NCI-H526 (cell line): ENCODE measurements around the gene DOCK1.
"Not testable (repeated sequence)": the region's sequence is repeated elsewhere in the genome, so short reads cannot be mapped to it uniquely, and the experiment has no call there.

ENCODE experiments used
- DNase-seq, 2 experiments: peaks; one replicate each; lab custom pipeline; 2025; lab: John Stamatoyannopoulos, UW

DOCK1 gene

DNA sequence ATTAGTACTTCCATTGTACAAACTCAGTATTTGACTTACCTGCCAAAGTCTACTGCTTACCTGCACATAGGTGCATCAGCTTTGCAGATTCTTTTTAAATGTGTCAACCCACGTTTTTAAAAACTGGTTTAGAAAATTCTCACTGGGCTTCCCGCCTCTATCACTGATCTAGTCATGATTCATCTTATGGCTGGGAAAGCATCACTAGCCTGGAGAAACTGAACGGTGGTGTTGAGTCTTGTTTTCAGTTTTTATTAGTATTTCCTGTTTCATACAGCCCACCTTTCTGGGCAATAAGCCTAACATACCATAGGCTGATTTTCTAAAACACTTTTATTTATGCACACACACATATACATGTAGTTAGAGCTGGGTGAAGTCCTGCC lies 19.7 kb downstream of the DOCK1 start:
- no peak for DNase-seq

DNA sequence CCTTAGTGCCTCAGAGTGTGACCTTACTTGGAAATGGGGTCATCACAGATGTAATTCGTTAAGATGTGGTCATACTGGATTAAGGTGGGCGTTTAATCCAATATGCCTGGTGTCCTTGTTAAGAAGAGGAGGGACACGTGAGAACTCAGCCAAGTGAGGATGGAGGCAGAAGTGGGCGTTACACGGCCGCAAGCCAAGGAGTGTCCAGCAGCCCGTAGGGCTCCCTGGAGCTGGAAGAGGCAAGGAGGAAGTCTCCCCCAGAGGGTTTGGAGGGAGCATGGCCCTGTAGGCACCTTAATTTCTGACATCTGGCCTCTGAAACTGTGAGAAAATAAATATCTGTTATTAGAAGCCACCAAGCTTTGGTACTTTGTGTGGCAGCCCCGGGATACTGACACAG lies 21.3 kb downstream of the DOCK1 start:
- DNase-seq, result no peak

GRCh38 chr10:126927799-126928198 lies 22.6 kb downstream of the DOCK1 start:
- no peak for DNase-seq

DNA sequence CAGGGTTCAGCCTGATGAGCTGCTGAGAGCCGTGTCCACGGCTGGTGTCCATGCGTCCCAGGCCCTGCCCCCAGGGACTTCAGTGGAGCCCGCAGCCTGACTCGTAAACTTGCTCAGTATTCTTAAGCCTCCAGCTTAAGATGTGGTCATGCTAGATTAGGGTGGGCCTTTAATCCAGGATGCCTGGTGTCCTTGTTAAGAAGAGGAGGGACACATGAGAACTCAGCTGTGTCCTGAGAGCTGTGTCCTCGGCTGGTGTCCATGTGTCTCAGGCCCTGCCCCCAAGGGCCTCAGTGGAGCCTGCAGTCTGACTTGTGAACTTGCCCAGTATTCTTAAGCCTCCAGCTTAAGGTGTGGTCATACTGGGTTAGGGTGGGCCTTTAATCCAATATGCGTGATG lies 23.0 kb downstream of the DOCK1 start:
- no peak for DNase-seq

GRCh38 chr10:126929391-126929790 lies 24.2 kb downstream of the DOCK1 start:
- DNase-seq, result no peak

DNA sequence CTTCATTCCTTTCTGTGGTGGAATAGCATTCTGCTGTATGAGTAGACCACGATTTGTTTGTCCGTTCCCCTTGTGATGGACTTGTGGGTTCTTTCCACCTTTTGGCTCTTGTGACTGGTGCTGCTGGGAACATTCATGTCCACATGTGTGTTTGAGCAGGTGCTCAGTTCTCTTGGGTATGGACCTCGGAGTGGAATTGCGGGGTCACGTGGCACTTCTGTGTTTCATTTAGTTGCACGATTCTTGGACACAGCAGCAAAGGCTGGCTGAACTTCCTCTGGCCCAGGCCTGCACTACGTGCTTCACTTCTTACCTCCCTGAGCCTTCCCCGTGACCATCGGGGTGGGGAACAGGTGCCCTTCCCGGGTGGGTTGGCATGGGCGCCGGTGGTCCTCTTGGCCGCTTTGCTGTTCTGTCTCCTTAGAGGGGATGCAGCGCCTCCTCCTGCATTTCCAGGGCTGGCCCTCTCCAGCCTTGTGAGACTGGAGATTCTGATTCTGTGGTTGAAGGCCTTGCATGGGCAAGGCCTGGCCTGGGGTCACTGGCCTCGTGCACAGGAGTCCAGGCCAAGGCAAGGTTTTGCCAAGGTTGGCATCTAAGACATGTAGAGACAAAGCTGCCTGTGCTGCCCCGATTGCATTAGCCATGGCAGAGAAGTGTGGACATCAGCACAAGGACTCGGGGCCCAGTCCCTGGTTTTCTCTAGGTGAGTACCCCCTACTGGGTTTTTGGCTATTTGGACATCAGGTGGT lies 25.1 kb downstream of the DOCK1 start:
- no peak for DNase-seq

GRCh38 chr10:126930883-126931503 lies 25.8 kb downstream of the DOCK1 start:
- no peak for DNase-seq

DNA sequence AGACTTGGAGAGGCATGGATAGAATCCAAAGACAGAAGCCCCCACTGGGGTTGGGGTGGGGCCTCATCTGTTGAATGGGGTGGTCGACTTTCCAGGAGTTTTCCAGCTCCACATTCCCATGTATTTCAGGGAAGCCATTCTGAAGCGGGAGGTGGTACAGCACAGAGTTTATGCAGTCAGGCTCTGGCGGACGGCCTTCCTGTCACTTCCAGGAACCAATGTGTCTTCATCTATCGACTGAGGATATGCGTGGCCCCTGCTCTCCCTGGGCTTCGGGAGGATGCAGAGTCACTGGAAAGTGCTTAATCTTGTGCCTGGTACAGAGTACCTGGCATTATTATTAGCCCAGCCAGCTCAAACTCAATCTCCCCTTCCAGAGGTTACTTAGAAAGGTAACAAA lies 26.3 kb downstream of the DOCK1 start:
- DNase-seq, result no peak

DNA sequence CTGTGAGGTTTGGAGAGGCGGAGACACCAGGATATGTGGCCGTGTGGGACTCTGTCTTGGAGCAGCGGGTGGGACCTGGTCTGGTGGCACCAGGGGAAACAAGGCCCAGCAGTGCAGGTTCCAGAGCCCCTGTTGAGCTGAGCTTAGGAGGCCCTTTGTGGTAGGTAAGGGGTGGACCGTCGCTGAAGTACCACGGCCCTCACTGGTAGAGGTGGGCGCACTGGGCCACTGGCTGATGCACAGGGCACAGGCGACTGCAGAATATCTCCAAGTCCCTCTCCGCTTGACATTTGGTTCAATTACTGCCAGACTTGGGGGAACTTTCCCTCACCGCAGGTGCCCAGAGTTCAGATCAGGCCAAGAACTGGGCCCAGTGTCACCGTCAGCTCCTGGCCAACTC lies 27.3 kb downstream of the DOCK1 start:
- no peak for DNase-seq

DNA sequence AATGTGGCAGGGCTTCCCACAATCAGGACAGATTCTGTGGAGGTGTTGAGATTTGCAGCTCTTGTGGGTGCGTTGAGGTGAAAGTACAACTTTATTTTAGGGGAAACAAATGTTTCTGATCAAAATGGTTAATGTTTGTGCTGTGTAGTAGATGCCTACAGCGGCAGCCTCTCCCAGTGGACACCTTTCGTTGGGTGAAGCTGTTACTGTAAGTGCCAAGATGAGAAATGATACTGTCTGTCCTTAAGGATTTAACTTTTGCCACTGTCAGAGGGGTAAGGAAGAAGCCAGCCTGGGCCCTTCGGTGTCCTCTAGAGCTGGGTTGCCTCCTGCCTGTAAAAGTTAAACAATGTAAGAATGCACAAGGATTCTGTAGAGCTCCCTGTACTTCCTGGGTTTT lies 27.9 kb downstream of the DOCK1 start:
- DNase-seq, result no peak

DNA sequence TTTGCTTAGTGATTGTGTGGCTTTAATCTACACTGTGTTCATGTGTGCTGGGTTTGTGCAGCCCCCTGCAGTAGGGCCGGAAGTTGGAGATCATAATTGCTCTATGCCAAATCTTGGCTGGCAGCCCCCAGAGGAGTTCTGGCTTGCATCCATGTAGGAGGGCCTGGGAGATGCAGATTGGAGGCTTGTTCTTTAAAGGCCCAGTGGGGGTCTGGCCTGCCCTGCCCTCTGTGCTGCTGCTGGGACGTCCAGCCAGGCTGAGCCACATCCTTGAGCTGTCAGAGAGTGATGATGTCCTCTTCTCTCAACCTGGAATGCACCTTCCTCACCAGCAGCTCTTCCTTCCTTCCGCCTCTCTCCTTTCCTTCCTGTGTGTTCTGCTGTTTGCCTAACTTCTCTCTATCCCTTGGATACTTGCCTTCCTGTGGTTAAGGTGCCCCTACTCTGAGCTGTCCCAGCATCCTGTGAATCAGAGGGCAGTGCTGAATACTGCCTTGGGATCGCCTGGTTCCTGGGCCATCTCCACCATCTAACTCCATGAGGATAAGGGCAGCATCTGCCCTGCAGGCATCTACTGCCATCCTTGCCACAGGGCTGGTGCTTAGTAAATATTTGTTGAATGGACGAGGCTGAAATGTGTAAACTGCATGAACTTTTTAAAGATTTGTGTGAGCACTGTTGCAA lies 30.2 kb downstream of the DOCK1 start:
- no peak for DNase-seq

GRCh38 chr10:126937026-126937425 lies 31.8 kb downstream of the DOCK1 start:
- DNase-seq, result no peak

GRCh38 chr10:126938121-126938520 lies 32.9 kb downstream of the DOCK1 start:
- not testable (repeated sequence) for DNase-seq

- no peak for DNase-seq
These were observed 34.5 kb downstream of the DOCK1 start for GRCh38 chr10:126939706-126940105.

GRCh38 chr10:126940670-126941310 lies 35.6 kb downstream of the DOCK1 start:
- DNase-seq, result no peak

- DNase-seq, result no peak
These were observed 39.0 kb downstream of the DOCK1 start for GRCh38 chr10:126944191-126944590.

- no peak for DNase-seq
These were observed 40.3 kb downstream of the DOCK1 start for GRCh38 chr10:126945351-126946030.

DNA sequence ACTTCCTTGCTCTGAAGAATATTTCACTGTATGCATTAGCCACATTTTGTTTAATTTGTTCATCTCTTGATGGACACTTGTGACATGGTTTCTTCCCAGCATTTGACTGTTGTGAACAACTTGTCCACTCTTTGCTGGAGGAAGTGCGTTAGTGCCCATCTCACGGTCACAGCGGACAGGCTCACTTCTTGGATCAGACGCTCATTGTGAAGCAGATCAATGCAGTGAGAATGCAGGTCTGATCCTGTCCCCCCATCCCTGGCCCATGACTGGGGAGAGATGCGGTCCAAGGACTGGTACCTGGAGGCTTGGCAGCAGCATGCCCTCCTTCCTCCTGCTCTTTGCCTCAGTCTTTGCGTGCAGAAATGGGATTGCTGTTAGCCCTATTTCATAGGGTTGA lies 41.5 kb downstream of the DOCK1 start:
- no peak for DNase-seq

GRCh38 chr10:126948355-126949160 lies 43.3 kb downstream of the DOCK1 start:
- no peak for DNase-seq

DNA sequence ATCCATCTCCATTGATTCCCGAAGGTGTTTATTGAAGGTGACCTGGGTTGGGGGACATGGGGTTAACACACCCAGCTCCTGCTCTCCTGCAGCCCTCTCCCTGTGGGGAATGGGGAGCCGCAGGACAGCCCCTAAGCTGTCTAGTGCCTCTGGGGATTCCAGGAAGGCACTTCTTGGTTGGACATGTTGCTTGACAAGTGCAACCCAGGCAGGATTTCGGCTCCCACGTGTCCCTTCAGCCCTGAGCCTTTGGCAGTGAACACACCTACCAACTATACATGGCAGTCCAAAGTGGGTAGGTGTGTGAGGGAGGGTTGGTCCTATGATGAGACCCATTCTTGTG lies 43.9 kb downstream of the DOCK1 start:
- no peak for DNase-seq

GRCh38 chr10:126950401-126951105 lies 45.3 kb downstream of the DOCK1 start:
- no peak for DNase-seq
